GM19240 (cell line): ENCODE results near the gene KCNAB3.
"Not testable (repeated sequence)": the region's sequence is repeated elsewhere in the genome, so short reads cannot be mapped to it uniquely, and the experiment has no call there.

Experiments
- DNase-seq: peaks from one replicate; pipeline ENCODE4 v3.0.0; 2011; ENCODE audit warnings: low spot score; ENCODE audit not compliant: insufficient read length

The KCNAB3 gene

GRCh38 chr17:7929158-7930023 lies at the start of gene KCNAB3:
Gene KCNAB3 (minus strand): TSS chr17:7929856. CDS start chr17:7929435, 421 bp downstream.
- no peak for DNase-seq

DNA sequence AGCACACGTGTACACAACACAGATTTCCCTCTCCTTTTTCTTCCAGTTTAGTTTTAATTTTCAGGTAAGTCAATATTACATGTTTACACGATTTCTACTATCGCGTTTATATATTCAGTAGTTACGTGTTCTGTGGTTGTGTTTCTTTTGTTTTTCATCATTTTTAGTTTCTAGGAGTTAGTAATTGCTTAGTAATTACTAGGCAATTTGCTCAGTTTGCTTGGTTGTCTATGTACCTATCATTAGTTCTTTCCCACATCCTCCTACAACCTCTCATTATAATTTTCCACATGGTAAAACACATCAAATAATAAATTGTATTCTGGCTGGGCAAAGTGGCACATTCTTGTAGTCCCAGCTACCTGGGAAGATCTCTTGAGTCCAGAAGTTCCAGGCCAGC lies 48.1 kb upstream of the KCNAB3 start:
- no peak for DNase-seq

DNA sequence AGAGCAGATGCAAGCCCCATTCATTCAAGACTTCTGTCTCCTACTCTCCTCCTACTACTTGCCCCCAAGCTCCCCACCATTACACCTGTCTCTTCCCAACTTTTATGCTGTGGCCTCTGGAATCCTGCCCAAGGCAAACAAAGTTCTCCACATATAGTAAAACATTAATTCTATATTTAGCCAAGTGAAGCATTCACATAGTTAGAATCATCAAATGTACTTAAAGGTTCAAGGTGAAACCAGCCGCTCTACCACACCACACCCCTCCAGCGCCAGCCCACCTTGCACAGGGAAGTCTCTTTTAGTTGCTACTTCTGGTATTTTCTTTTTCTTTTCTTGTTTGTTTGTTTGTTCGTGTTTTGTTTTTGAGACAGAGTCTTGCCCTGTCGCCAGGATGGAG lies 47.4 kb upstream of the KCNAB3 start:
- DNase-seq = no peak

DNA sequence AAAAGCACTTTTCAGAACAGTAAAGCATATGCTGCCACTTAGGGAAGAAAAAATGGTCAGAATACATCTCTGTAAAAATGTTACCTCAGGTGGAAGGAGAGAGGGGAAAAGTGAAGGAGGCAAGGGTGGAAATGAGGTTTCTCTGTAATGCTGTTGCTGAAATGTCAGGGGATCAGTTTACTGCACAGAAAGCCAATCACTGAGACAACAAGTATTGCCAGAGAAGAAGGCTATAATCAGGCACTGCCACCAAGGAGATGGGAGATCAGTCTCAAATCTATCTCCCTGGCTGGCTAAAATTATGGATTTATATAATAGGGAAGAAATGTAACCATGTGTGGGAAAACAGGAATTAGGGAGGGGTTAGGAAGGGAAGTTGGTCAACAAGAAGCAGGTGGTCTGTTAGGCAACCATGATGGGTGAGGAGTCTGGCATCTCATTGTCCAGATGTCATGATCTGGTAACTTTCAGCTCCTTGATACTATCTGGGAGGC lies 45.0 kb upstream of the KCNAB3 start:
- no peak for DNase-seq

DNA sequence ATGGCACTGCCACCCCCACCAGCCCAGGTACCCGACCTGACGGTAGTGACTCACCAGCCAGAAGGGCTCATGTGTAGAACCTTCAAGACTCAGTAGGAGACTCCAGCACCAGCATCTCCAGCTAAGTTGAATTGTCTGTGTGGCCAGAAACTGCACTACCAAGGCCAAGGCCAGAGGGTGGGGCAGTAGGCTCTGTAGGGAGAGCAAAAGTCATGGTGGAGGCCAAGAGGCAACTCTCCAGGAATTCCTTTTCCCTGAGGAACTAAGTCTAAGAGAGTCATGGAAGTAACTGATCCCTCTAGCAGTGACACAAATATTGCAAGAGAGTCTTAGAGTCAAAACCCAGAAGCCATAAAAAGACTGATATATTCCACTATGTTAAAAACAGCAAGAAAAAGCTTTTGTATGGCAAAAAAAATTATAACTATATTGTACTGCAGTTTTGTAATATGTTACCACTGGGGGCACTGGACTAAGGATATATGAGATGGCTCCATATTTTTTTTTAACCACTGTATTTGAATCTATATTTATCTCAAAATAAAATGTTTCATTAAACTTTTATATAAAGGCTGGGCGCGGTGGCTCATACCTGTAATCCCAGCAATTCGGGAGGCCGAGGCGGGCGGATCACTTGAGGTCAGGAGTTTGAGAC lies 42.6 kb upstream of the KCNAB3 start:
- no peak for DNase-seq

DNA sequence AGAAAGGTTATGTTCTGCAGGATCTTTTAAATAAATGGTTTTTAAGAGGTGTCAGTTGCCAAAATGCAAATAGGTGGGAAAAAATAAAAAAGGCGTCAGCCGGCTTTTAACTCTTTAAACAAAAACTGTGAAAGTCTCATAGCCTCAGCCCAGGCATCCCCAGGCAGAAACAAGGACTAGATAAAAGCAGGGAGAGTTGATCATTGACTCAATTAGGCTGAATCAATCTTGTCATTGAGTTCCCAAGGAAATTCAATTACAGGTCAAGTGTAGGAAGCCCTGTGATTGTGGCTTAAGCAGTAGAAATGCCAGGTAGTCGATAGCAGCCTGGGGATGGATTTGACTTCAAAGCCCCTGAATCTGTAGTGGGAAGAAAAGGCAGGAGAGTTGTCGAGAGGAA lies 42.0 kb upstream of the KCNAB3 start:
- DNase-seq = no peak

DNA sequence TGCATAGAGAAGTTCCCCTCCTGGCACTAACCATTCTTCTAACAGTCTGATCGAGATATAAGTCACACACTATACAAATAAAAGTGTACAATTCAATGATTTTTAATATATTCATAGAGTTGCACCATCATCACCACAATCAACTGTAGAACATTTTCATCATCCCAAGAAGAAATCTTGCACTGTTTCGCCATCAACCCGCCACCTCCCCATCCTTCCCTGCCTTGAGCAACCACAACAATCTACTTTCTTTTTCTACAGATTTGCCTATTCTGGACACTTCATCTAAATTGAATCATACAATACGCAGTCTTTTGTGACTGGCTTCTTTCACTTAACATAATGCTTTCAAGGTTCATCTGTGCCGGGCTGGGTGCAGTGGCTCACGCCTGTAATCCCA lies 39.8 kb upstream of the KCNAB3 start:
- DNase-seq = no peak

- DNase-seq = no peak
These were observed 38.1 kb upstream of the KCNAB3 start for GRCh38 chr17:7967751-7968150.

DNA sequence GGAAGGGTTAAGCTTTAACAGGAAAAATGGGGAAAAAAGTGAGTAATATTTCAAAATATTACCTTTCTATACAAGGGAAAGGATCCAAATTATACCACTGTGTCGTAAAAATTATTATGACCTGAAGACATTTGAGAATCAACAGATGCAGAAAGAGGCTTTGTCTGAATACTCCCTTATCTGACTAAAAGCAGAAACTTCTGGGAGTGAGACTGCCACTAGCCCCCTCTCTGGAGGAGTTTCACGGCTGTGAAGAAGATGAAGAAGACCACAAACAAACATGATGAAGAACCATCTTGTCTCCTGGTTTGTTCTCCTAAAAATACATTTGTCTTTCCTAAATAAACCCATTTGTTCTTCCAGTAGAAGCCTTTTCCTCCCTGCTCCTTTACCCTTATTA lies 31.8 kb upstream of the KCNAB3 start:
- no peak for DNase-seq

DNA sequence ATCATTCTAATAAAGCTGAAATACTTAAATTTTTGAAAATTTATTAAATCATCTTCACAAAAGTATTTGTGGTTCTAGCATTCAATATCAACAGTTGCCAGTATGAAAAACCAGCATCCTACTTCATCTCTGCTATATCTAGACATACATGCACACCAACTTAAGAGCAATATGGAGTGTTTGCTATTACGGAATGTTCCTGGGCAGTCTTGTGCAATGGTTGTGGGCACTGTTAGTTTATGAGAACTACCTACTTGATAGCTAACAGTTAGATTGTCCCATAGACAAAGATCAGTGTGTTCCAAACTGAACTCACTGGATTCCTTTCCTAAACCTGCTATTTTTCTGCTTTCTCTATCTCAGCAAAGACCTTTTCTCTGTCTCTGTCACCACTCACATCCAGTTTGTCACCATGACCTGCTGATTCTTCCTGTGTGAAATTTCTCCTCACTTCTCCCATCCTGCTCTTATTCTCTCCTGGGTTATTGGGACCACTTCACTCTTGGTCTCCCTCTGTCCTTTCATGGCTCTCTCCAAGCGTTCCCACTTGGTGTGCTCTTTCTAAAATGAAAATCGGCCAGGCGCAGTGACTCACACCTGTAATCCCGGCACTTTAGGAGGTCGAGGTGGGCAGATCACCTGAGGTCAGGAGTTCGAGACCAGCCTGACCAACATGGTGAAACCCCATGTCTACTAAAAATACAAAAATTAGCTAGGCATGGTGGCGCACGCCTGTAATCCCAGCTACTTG lies 30.0 kb upstream of the KCNAB3 start:
- no peak for DNase-seq

GRCh38 chr17:7956228-7956965 lies 26.7 kb upstream of the KCNAB3 start:
- DNase-seq = no peak

DNA sequence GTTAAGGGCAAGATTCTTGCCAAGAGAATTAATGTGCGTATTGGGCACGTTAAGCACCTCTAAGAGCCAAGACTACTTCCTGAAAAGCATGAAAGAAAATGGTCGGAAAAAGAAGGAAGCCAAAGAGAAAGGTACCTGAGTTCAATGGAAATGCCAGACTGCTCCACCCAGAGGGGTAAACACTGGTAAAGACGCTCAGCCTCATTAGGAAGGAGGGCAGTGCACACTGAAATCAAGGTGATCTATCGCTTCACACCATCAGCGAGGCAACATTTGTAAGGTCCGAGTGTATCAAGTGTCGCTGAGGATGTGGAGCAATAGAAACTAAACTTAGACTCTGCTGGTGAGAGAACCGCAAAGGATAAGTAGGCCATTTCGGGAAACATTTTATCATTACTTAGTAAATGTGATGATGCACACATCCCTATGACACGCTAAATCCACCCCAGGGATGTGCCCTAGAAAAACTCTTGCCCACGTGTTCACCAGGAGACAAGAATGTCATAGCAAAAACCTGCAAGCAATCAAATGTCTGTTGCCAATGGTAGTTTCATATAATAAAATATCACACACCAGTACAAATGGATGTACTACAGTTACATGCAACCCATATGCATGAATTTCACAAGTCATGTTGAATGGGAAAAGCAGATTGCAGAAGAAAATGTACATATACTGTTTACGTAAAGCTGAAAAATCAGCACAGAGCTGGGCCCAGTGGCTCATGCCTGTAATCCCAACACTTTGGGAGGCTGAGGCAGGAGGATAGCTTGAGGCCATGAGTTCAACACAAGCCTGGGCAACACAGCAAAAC lies 26.0 kb upstream of the KCNAB3 start:
- DNase-seq = no peak

DNA sequence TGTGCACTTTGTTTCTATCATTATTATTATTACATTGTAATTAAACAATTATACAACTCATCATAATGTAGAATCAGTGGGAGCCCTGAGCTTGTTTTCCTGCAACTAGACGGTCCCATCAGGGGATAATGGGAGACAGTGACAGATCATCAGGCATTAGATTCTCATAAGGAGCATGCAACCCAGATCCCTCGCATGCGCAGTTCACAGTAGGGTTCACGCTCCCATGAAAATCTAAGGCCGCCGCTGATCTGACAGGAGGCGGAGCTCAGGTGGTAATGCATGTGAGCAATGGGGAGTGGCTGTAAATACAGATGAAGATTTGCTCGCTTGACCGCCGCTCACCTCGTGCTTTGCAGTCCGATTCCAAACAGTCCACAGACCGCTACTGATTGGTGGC lies 23.6 kb upstream of the KCNAB3 start:
- not testable (repeated sequence) for DNase-seq

DNA sequence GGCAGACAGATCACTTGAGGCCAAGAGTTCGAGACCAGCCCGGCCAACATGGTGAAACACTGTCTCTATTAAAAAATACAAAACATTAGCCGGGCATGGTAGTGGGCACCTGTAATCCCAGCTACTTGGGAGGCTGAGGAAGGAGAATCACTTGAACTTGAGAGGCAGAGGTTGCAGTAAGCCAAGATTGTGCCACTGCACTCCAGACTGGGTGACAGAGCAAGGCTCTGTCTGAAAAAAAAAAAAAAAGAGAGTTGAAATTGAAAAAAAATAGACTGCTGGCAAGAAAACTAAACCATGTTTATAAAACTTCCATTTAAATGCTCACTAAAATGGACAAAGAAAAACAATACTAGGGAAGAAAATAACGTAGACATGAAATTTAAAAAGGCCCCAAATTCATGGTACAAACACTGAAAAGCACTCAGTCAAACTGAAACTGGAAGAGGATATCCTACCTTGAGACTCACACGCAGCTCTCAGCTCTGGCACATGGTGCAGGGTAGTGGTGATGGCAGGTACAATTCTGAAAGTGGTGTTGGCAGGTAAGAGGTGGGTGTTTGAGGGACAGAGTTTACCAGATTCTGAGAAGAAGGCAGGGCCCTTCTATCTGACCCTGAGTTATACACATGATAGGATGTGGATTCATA lies 21.6 kb upstream of the KCNAB3 start:
- DNase-seq = peak; percentile 53

- DNase-seq = no peak
These were observed 20.9 kb upstream of the KCNAB3 start for GRCh38 chr17:7950578-7950977.

GRCh38 chr17:7947651-7948050 lies 18.0 kb upstream of the KCNAB3 start:
- DNase-seq = no peak

DNA sequence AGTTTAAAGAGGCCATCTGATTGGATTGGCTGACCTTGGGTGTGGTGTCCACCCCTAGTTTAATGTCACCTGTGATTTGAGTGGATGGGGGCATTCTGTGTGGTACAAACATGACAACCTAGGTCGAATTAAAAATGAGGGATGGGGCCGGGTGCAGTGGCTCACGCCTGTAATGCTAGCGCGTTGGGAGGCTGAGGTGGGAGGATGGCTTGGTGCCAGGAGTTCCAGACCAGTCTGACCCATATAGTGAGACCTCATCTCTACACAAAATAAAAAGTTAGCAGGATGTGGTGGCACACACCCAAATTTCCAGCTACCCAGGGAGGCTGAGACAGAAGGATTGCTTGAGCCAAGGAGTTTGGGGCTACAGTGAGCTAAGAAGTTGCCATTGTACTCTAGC lies 16.8 kb upstream of the KCNAB3 start:
- no peak for DNase-seq

DNA sequence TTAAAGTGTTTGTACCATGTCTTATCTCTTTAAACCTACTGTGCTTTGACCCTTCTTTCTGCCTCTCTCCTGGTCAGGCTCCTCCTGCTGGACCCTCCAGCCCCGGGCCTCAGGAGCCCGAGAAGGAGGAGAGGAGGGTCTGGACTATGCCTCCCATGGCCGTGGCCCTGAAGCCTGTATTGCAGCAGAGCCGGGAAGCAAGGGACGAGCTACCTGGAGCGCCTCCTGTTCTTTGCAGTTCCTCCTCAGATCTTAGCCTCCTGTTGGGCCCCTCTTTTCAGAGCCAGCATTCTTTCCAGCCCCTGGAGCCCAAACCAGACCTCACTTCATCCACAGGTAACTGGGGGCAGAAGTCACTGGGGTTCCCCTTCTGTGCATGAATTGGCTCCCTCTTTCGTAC lies 16.0 kb upstream of the KCNAB3 start:
- DNase-seq = no peak

DNA sequence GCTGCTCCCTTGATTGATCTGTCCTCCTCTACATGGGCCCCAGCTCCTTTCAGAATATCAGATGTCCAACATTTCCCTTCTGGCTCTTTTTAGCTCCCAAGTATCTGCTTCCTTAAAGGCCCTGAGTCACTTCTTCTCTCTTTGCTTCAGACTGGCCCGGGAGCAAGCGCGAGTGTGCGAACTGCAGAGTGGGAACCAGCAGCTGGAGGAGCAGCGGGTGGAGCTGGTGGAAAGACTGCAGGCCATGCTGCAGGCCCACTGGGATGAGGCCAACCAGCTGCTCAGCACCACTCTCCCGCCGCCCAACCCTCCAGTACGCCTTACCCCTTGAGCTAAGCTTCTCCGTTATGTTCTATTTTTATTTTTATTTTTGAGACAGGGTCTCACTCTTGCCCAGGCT lies 14.7 kb upstream of the KCNAB3 start:
- no peak for DNase-seq

- DNase-seq = no peak
These were observed 13.6 kb upstream of the KCNAB3 start for GRCh38 chr17:7943291-7943690.
